Mammary epithelial cell (primary cell): ENCODE data around the gene SLC8A1.

ENCODE experiments used
- CTCF ChIP-seq, 2 donors: IDR thresholded peaks in 1 of 2; conservative IDR thresholded peaks in 1 of 2; 2 replicates each; pipeline ENCODE4 v1.5.1; 2011 to 2012; ENCODE audit warnings: inconsistent platforms in 2 of 2, low read length in 2 of 2, mild to moderate bottlenecking in 2 of 2, control low read depth in 1 of 2, low read depth in 1 of 2; ENCODE audit not compliant: insufficient read depth in 1 of 2; ENCODE audit errors: extremely low read depth in 1 of 2
- EZH2 ChIP-seq: IDR thresholded peaks from 2 replicates; pipeline ENCODE4 v1.6.1; 2012; ENCODE audit warnings: low read length, inconsistent platforms, borderline replicate concordance

- no peak for TF ChIP-seq EZH2
- TF ChIP-seq CTCF (conservative IDR thresholded peaks at IDR 0.05 in 1 of 2, IDR thresholded peaks at IDR 0.05 in 1 of 2; ENCODE audit: extremely low read depth in 1 of 2, insufficient read depth in 1 of 2, low read depth in 1 of 2, low read length in 2 of 2), result no peak
These were observed 331.9 kb downstream of the SLC8A1 start for GRCh38 chr2:40120026-40120425.
